Thoracic aorta (tissue), 2 donors: ENCODE data around the gene ZNF407. TPM values are rescaled to one million over a fixed set of nuclear protein-coding genes. Genes with fewer than 3 reads are reported as not detected.

Source experiments
- ATAC-seq: fragments of 150-250 bp; one replicate; pipeline ENCODE4 v1.8.0; 2017; ENCODE audit warnings: low read depth; ENCODE audit not compliant: insufficient number of reproducible peaks, low FRiP score
- DNase-seq: peaks from one replicate; pipeline ENCODE4 v3.0.0-alpha.2; 2020; ENCODE audit warnings: low spot score
- H3K27ac ChIP-seq, 2 donors: fragments of 200-600 bp; sonication (generic); 1 replicate in 1 of 2; 2 replicates in 1 of 2; pipeline ENCODE4 v1.5.1; 2016; ENCODE audit warnings: mild to moderate bottlenecking in 2 of 2, moderate library complexity in 2 of 2
- H3K27me3 ChIP-seq: fragments of 200-600 bp; sonication (generic); replicated peaks from 2 replicates; pipeline ENCODE4 v1.6.0; 2016; ENCODE audit warnings: mild to moderate bottlenecking; ENCODE audit not compliant: insufficient read depth
- H3K36me3 ChIP-seq: fragments of 200-600 bp; sonication (generic); one replicate; pipeline ENCODE4 v1.5.1; 2016
- H3K4me1 ChIP-seq, 2 donors: fragments of 200-600 bp; sonication (generic); 1 replicate in 1 of 2; 2 replicates in 1 of 2; pipeline versions ENCODE4 v1.5.1 to v1.6.0; 2016; ENCODE audit warnings: low read depth in 2 of 2, mild to moderate bottlenecking in 1 of 2; ENCODE audit not compliant: control insufficient read depth in 1 of 2
- H3K4me3 ChIP-seq: fragments of 200-600 bp; sonication (generic); 2 replicates; pipeline ENCODE4 v1.5.1; 2016; ENCODE audit warnings: mild to moderate bottlenecking
- H3K9me3 ChIP-seq: fragments of 200-600 bp; sonication (generic); 2 replicates; pipeline ENCODE4 v1.5.1; 2016
- total RNA-seq, 2 donors: library from RNA; depleted of rRNA; stranded (reverse); fragments of >200 nt; gene quantifications; one replicate each; pipeline versions ENCODE4 v1.1.0 to v1.2.3, GENCODE V29; 2016
- TF ChIP-seq, protein P1 (sequence below): fragments of 200-600 bp; sonication (generic); IDR thresholded peaks from one replicate; pipeline ENCODE4 v1.5.1; 2019; ENCODE audit warnings: antibody characterized with exemption

The ZNF407 gene
- total RNA-seq, 2 donors from 2014 or later, result 18.7 to 26.7 TPM

DNA sequence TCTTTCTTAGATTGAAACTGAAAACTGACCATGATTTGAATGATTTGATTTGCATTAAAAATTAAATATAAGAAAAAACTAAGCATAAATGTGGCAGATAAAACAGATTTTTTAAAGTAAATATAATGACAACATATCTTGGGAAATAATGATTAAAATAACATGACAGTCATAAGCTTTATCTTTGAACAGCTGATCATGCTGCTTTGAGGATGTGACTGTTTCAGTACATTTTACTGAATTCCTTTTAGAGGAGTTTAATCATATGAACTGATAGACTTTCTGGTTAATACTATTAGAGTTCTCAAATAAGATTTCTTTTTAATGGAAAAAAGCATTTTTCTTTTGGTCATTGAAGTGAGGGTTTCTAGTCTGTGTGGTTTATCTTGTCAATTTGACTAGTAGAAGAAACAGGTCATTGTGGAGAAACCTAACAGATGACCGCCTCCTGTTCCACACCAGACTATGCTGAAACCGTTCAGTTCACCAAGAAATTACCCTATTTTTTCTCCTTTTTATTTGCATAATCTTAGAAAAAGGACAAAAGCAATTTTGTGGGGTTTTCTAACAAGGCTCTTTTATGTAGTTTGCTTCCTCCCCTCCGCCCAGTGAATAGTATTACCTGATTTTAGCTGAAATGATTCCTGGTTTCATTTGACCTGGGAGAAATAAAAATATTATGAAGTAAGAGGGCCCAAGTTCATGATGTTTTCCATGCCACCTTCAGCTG lies 349.1 kb downstream of the ZNF407 start:
- TF ChIP-seq, protein P1, sequence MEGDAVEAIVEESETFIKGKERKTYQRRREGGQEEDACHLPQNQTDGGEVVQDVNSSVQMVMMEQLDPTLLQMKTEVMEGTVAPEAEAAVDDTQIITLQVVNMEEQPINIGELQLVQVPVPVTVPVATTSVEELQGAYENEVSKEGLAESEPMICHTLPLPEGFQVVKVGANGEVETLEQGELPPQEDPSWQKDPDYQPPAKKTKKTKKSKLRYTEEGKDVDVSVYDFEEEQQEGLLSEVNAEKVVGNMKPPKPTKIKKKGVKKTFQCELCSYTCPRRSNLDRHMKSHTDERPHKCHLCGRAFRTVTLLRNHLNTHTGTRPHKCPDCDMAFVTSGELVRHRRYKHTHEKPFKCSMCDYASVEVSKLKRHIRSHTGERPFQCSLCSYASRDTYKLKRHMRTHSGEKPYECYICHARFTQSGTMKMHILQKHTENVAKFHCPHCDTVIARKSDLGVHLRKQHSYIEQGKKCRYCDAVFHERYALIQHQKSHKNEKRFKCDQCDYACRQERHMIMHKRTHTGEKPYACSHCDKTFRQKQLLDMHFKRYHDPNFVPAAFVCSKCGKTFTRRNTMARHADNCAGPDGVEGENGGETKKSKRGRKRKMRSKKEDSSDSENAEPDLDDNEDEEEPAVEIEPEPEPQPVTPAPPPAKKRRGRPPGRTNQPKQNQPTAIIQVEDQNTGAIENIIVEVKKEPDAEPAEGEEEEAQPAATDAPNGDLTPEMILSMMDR, result no peak
- no peak overlapping the region for H3K27ac ChIP-seq
- no peak for ATAC-seq
- no peaks in the 10 kb centered on the region for H3K36me3 ChIP-seq
- H3K9me3 ChIP-seq, result no peaks in the 10 kb centered on the region
- DNase-seq, result no peak
- H3K4me3 ChIP-seq, result no peak overlapping the region
- H3K27me3 ChIP-seq, result no peaks in the 10 kb centered on the region
- peaks cover 2 to 19% of the 10 kb centered on the region in 2 donors for H3K4me1 ChIP-seq

DNA sequence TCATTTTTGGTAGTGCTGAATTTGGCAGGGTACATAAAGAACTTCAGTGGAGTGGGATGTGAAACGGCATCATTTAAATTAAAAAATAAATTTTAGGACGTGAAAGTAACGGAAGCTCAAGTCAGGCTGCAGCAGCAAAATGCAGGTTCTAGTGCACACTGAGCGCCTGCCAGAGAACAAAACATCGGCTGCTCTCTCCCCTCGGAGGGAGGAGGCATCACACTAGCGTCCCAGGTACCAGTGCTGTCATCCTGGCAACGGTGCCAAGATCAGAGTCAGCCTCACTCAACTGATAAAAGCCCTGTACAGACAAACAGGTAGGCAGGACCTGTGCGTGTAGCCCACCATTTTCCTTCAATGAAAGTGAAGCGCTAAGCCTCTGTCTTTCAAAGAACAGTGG lies 349.7 kb downstream of the ZNF407 start:
- H3K4me1 ChIP-seq, result peaks cover 2 to 21% of the 10 kb centered on the region in 2 donors
- TF ChIP-seq, protein P1, result no peak
- no peaks in the 10 kb centered on the region for H3K9me3 ChIP-seq
- DNase-seq (no peak), ATAC-seq (no peak)
- H3K4me3 ChIP-seq, result no peak overlapping the region
- H3K27me3 ChIP-seq, result no peaks in the 10 kb centered on the region
- no peak overlapping the region for H3K27ac ChIP-seq
- no peaks in the 10 kb centered on the region for H3K36me3 ChIP-seq

- Histone ChIP-seq H3K36me3 (no peaks in the 10 kb centered on the region), H3K27me3 (no peaks in the 10 kb centered on the region), H3K27ac (no peak overlapping the region), H3K9me3 (no peaks in the 10 kb centered on the region), H3K4me3 (no peak overlapping the region), H3K4me1 (peaks cover 2 to 21% of the 10 kb centered on the region in 2 donors)
- TF ChIP-seq, protein P1, result no peak
- ATAC-seq, result no peak
- no peak for DNase-seq
These were observed 350.2 kb downstream of the ZNF407 start for GRCh38 chr18:74947875-74948274.

DNA sequence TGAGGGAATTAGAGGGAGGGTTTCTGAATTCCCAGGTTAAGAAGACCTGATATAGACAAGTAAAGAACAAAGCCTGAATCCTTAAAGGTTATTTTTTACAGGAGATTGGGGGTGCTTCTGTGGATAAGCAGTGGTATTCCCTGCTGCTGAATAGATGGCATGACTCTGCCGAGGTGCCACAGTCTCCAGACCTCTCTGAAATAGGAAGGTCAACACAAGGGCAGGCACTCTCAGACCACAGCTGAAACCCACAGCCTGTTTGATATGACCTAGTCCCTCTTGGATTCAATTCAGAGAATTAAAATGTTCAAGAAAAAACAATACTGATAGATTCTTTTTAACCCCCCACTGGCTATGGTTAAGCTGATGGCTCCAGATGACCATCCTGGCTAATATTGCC lies 351.9 kb downstream of the ZNF407 start:
- H3K27me3 ChIP-seq, result no peaks in the 10 kb centered on the region
- H3K27ac ChIP-seq, result no peak overlapping the region
- H3K4me3 ChIP-seq, result no peak overlapping the region
- peaks cover 2 to 21% of the 10 kb centered on the region in 2 donors for H3K4me1 ChIP-seq
- H3K9me3 ChIP-seq, result no peaks in the 10 kb centered on the region
- ATAC-seq, result no peak
- DNase-seq, result no peak
- TF ChIP-seq, protein P1, result no peak
- no peaks in the 10 kb centered on the region for H3K36me3 ChIP-seq

DNA sequence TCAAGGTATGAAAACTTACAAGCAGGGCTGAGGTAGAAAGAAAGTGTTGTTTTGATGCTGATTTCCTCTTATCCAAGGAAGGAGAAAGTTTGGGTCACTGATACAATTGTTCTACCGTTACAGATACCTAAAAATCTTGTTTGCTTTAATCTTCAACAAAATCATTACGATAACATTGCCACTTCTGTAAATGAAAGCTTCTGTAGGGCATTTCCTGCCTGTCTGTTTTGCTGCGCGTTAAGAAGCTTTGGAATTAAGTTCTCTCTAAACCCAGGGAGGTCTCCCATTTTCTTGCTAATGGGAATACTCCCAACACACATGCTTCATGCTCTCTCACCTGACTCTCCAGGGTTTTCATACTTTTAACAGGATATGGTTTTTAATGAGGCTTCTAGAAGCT lies 352.8 kb downstream of the ZNF407 start:
- H3K4me3 ChIP-seq, result no peak overlapping the region
- no peaks in the 10 kb centered on the region for H3K36me3 ChIP-seq
- DNase-seq (no peak), ATAC-seq (no peak)
- TF ChIP-seq, protein P1, result no peak
- H3K9me3 ChIP-seq, result no peaks in the 10 kb centered on the region
- H3K27me3 ChIP-seq, result no peaks in the 10 kb centered on the region
- H3K27ac ChIP-seq, result peak overlapping the region; percentile 19 to 45
- H3K4me1 ChIP-seq, result peaks cover 2 to 21% of the 10 kb centered on the region in 2 donors
